ENCODE results near the gene OR1E2.

DNA sequence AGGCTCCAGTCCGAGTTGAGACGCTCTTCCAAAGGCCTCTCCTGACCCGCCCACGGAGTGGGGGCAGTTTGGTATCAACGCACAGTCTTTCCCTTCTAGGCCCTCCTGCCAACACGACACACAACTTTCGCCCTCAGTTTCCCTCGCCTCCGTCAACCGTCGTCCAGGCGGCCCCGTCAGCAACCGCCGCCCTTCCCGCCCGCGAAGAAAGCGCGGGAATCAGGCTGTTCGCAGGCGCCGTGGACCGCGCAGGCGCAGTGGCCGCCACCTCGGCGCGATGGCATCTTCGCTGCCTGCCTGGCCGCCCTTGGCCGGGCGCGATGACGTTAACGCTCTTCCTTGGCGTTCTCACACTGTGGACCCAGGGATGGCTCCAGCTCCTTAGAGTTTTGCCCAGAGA is 38.0 kb upstream of the OR1E2 start, which contains the start of gene SPATA22:
- TF ChIP-seq, protein P1, sequence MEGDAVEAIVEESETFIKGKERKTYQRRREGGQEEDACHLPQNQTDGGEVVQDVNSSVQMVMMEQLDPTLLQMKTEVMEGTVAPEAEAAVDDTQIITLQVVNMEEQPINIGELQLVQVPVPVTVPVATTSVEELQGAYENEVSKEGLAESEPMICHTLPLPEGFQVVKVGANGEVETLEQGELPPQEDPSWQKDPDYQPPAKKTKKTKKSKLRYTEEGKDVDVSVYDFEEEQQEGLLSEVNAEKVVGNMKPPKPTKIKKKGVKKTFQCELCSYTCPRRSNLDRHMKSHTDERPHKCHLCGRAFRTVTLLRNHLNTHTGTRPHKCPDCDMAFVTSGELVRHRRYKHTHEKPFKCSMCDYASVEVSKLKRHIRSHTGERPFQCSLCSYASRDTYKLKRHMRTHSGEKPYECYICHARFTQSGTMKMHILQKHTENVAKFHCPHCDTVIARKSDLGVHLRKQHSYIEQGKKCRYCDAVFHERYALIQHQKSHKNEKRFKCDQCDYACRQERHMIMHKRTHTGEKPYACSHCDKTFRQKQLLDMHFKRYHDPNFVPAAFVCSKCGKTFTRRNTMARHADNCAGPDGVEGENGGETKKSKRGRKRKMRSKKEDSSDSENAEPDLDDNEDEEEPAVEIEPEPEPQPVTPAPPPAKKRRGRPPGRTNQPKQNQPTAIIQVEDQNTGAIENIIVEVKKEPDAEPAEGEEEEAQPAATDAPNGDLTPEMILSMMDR (IDR thresholded peaks at IDR 0.05; ENCODE audit: low read depth, low read length, poor library complexity, severe bottlenecking): no peak
- TF ChIP-seq EZH2phosphoT487 (IDR thresholded peaks at IDR 0.05; ENCODE audit: borderline replicate concordance, low read length): no peak
